Endodermal cell (in vitro differentiated cells): ENCODE measurements around the gene ACO2. TPM values are rescaled to one million over a fixed set of nuclear protein-coding genes. Genes with fewer than 3 reads are reported as not detected.

ENCODE experiments used
- DNase-seq: peaks from one replicate; pipeline ENCODE4 v3.0.0-alpha.2; 2017
- H3K27ac ChIP-seq: 2 replicates; pipeline ENCODE4 v1.5.1; 2013; ENCODE audit warnings: mild to moderate bottlenecking, low read depth, low read length, moderate library complexity
- H3K27me3 ChIP-seq: 2 replicates; pipeline ENCODE4 v1.6.1; 2013; ENCODE audit warnings: mild to moderate bottlenecking, low read length, moderate library complexity; ENCODE audit not compliant: insufficient read depth, control insufficient read depth, poor library complexity, severe bottlenecking
- H3K36me3 ChIP-seq: 2 replicates; pipeline ENCODE4 v1.7.0; 2013; ENCODE audit warnings: mild to moderate bottlenecking, low read length, moderate library complexity; ENCODE audit not compliant: control insufficient read depth, insufficient read depth
- H3K4me1 ChIP-seq: one replicate; pipeline ENCODE4 v1.7.0; 2013; ENCODE audit warnings: low read length; ENCODE audit not compliant: control insufficient read depth, insufficient read depth
- H3K4me3 ChIP-seq: 2 replicates; pipeline ENCODE4 v1.5.1; 2013; ENCODE audit warnings: mild to moderate bottlenecking, low read length, moderate library complexity
- H3K9ac ChIP-seq: 2 replicates; pipeline ENCODE4 v1.6.1; 2013; ENCODE audit warnings: mild to moderate bottlenecking, low read length, moderate library complexity; ENCODE audit not compliant: poor library complexity, severe bottlenecking; ENCODE audit errors: extremely low read depth
- H3K9me3 ChIP-seq: 2 replicates; pipeline ENCODE4 v1.6.1; 2013; ENCODE audit warnings: mild to moderate bottlenecking, low read length, moderate library complexity; ENCODE audit not compliant: control insufficient read depth
- H3K27ac Mint-ChIP-seq: 2 replicates; pipeline ENCODE4 v1.8.0; 2020; ENCODE audit warnings: mixed read lengths
- H3K27me3 Mint-ChIP-seq: 2 replicates; pipeline ENCODE4 v1.8.0; 2021; ENCODE audit warnings: mild to moderate bottlenecking, mixed read lengths; ENCODE audit not compliant: insufficient read depth
- H3K36me3 Mint-ChIP-seq: 2 replicates; pipeline ENCODE4 v1.8.0; 2020; ENCODE audit warnings: low read depth, mixed read lengths
- H3K4me1 Mint-ChIP-seq: 2 replicates; pipeline ENCODE4 v1.8.0; 2020; ENCODE audit warnings: mixed read lengths
- H3K4me3 Mint-ChIP-seq: 2 replicates; pipeline ENCODE4 v1.8.0; 2020; ENCODE audit warnings: mild to moderate bottlenecking, moderate library complexity, mixed read lengths
- H3K9me3 Mint-ChIP-seq: 2 replicates; pipeline ENCODE4 v1.8.0; 2020; ENCODE audit warnings: mild to moderate bottlenecking, mixed read lengths
- whole genome bisulfite sequencing, 2 experiments: methylation state at CpG; one replicate each; pipeline versions ENCODE4 v1.1.5 to v1.1.7; 2013; ENCODE audit warnings: missing lambda C conversion rate in 2 of 2, mixed read lengths in 1 of 2; ENCODE audit not compliant: insufficient coverage in 1 of 2, insufficient read length in 1 of 2; 5-methylcytosine and 5-hydroxymethylcytosine counted together
- total RNA-seq, 2 donors: library from RNA; stranded (reverse); fragmentation: NEBNext Ultra II Directional in 1 of 2; extraction: Animal tissue kit (Norgen Biotek cat#: 25700) in 1 of 2; gene quantifications; 2 replicates in 1 of 2; 3 replicates in 1 of 2; pipeline ENCODE4 v1.2.1, GENCODE V29; 2021
- TF ChIP-seq, protein P1 (sequence below): fragments of 200-600 bp; sonication (generic); conservative IDR thresholded peaks from 2 replicates; pipeline ENCODE4 v1.5.0; 2021; ENCODE audit warnings: antibody characterized with exemption, mild to moderate bottlenecking

Gene ACO2
- total RNA-seq, 2 donors from 2014 or later = 69.0 to 82.3 TPM

DNA sequence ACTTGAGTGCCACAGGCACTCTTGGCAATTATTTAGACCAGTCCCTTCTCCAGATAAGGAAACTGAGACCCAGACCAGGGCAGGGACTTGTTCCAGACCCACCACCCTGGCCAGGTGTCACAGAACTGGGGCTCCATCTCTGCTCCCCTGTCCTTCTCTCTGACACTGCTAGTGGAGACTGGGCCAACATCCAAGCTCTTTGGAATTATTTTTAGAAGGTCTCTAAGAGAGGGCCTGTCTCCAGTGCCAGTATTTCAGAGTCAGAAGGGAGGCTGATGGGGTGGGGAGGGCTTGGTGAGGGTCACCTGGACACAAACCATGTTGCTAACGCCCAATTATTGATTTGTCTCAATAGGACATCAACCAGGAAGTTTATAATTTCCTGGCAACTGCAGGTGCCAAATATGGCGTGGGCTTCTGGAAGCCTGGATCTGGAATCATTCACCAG, 42.6 kb downstream of the ACO2 start:
- Mint-ChIP-seq H3K27ac (no peak overlapping the region), H3K4me1 (peaks cover 10% of the 10 kb centered on the region), H3K27me3 (no peaks in the 10 kb centered on the region), H3K36me3 (peaks cover 41% of the 10 kb centered on the region), H3K4me3 (no peak overlapping the region), H3K9me3 (no peaks in the 10 kb centered on the region)
- Histone ChIP-seq H3K9ac (no peak overlapping the region), H3K27me3 (no peaks in the 10 kb centered on the region), H3K4me3 (no peak overlapping the region), H3K36me3 (peaks cover 44% of the 10 kb centered on the region), H3K9me3 (no peaks in the 10 kb centered on the region), H3K4me1 (peaks cover 8% of the 10 kb centered on the region), H3K27ac (no peak overlapping the region)
- whole genome bisulfite sequencing, 2 experiments = 95 to 100% methylated on average over 2 of the region's 2 CpGs
- no peak for DNase-seq
- TF ChIP-seq, protein P1, sequence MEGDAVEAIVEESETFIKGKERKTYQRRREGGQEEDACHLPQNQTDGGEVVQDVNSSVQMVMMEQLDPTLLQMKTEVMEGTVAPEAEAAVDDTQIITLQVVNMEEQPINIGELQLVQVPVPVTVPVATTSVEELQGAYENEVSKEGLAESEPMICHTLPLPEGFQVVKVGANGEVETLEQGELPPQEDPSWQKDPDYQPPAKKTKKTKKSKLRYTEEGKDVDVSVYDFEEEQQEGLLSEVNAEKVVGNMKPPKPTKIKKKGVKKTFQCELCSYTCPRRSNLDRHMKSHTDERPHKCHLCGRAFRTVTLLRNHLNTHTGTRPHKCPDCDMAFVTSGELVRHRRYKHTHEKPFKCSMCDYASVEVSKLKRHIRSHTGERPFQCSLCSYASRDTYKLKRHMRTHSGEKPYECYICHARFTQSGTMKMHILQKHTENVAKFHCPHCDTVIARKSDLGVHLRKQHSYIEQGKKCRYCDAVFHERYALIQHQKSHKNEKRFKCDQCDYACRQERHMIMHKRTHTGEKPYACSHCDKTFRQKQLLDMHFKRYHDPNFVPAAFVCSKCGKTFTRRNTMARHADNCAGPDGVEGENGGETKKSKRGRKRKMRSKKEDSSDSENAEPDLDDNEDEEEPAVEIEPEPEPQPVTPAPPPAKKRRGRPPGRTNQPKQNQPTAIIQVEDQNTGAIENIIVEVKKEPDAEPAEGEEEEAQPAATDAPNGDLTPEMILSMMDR = no peak

DNA sequence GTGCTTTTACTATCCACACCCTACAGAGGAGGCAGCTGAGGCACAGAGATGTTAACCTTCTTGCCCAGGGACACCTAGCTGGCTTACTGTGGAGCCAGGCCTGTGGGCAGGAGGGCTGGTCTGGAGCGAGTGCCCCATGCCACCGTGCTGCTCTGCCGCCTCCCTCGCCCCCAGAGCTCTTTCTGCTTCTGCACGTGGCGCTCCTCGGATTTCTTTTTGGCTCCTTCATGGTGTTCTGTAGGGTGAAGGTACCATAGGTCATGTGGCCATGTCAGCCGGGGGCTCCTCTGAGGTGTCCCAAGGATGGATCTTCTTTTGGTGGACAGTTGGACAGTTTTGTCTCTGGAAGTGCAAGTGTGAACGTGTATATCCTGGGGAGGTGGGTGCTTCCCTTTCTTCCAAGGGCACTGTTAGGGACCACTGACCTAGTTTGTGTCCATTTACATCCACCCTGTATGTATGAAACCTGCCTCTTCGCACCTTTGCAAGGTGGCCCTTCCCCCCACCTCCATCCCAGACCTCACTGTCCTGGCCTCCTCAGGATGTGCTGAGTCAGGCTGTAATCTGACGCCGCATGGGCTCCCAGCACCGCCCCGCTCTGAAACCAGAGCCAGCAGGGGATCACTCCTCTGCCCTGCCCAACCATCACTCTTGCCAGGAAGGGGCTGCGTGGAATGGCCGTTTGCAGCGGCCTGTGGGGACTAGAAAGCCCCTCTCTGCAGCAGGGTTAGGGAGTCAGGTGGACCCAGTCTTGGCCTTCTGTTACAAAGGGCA, 43.7 kb downstream of the ACO2 start:
- no peak overlapping the region for H3K4me3 Mint-ChIP-seq
- H3K4me3 ChIP-seq = no peak overlapping the region

DNA sequence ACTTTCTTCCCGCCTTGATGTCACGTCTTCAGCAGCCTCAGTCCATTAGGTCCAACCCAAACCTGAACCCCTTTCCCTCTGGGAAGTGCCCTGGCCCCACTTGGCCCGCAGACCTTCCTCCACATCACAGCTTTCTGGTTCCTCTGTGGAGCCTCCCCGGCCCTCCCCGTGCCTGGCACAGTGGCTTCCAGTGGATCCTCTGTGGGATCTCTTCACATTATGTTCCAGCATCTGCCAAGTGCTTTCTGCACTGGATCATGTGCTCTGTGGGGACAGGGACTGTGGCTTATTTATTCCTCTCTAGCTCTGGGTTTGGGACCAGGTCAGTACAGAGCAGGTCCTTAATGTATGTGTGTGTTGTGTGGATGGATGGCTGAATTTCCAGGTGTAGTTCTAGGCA, 44.5 kb downstream of the ACO2 start:
- H3K9me3 Mint-ChIP-seq = no peaks in the 10 kb centered on the region
- H3K27ac Mint-ChIP-seq = peak overlapping the region; percentile 85

More for the DNA sequence above, 43.7 kb downstream of the ACO2 start:
- H3K36me3 Mint-ChIP-seq = peaks cover 34% of the 10 kb centered on the region
- 52 to 57% methylated on average over 9 to 17 of the region's 17 CpGs for WGBS, 2 experiments
- Histone ChIP-seq H3K9ac (no peak overlapping the region), H3K36me3 (peaks cover 47% of the 10 kb centered on the region), H3K27ac (peak overlapping the region; percentile 48), H3K9me3 (no peaks in the 10 kb centered on the region), H3K27me3 (no peaks in the 10 kb centered on the region), H3K4me1 (peaks cover 8% of the 10 kb centered on the region)
- DNase-seq = peak; percentile 96
- H3K4me1 Mint-ChIP-seq = peaks cover 10% of the 10 kb centered on the region
- peak overlapping the region; percentile 85 for H3K27ac Mint-ChIP-seq
- H3K9me3 Mint-ChIP-seq = no peaks in the 10 kb centered on the region
- TF ChIP-seq, protein P1 = no peak
- no peaks in the 10 kb centered on the region for H3K27me3 Mint-ChIP-seq

More for the DNA sequence above, 44.5 kb downstream of the ACO2 start:
- Histone ChIP-seq H3K9me3 (no peaks in the 10 kb centered on the region), H3K9ac (no peak overlapping the region), H3K27me3 (no peaks in the 10 kb centered on the region), H3K36me3 (peaks cover 47% of the 10 kb centered on the region), H3K4me3 (no peak overlapping the region), H3K27ac (no peak overlapping the region), H3K4me1 (peaks cover 8% of the 10 kb centered on the region)
- H3K36me3 Mint-ChIP-seq = peaks cover 27% of the 10 kb centered on the region
- TF ChIP-seq, protein P1 = no peak
- no peaks in the 10 kb centered on the region for H3K27me3 Mint-ChIP-seq
- 90 to 92% methylated on average over 5 of the region's 5 CpGs for WGBS, 2 experiments
- DNase-seq = no peak
- peaks cover 10% of the 10 kb centered on the region for H3K4me1 Mint-ChIP-seq
- no peak overlapping the region for H3K4me3 Mint-ChIP-seq
